Keratinocyte (primary cell): ENCODE measurements around the gene FGFR3. TPM values are rescaled to one million over a fixed set of nuclear protein-coding genes. Genes with fewer than 3 reads are reported as not detected.

Experiments used
- DNase-seq: peaks from one replicate; pipeline ENCODE4 v3.0.0-alpha.2; 2011; ENCODE audit warnings: low read depth, missing footprints, low spot score
- FAIRE-seq: peaks from 2 replicates; lab custom pipeline; 2011; peaks lifted over from hg19 to GRCh38; lab: Jason Lieb, UNC
- H2AFZ ChIP-seq: 2 replicates; pipeline ENCODE4 v1.6.0; 2012; ENCODE audit warnings: low read length, control low read depth, inconsistent platforms; ENCODE audit not compliant: control insufficient read depth
- H3K27ac ChIP-seq: 2 replicates; pipeline ENCODE4 v1.5.1; 2011; ENCODE audit warnings: low read length; ENCODE audit not compliant: control insufficient read depth, insufficient read depth
- H3K27me3 ChIP-seq: 3 replicates; pipeline ENCODE4 v1.6.0; 2011; ENCODE audit warnings: low read length; ENCODE audit not compliant: control insufficient read depth, insufficient read depth; ENCODE audit errors: extremely low read depth
- H3K36me3 ChIP-seq, 2 experiments: 2 replicates in 1 of 2; 3 replicates in 1 of 2; pipeline ENCODE4 v1.5.1; 2011; ENCODE audit warnings: low read length in 2 of 2, mild to moderate bottlenecking in 1 of 2; ENCODE audit not compliant: control insufficient read depth in 2 of 2, insufficient read depth in 2 of 2; ENCODE audit errors: extremely low read depth in 1 of 2
- H3K4me1 ChIP-seq: 3 replicates; pipeline ENCODE4 v1.5.1; 2011; ENCODE audit warnings: low read length; ENCODE audit not compliant: control insufficient read depth, insufficient read depth; ENCODE audit errors: extremely low read depth
- H3K4me2 ChIP-seq: 3 replicates; pipeline ENCODE4 v1.6.0; 2011; ENCODE audit warnings: low read depth, low read length; ENCODE audit not compliant: control insufficient read depth, insufficient read depth; ENCODE audit errors: extremely low read depth
- H3K4me3 ChIP-seq, 3 experiments: fragments of 200-600 bp in 1 of 3; sonication (generic) in 1 of 3; 2 replicates in 2 of 3; 3 replicates in 1 of 3; pipeline ENCODE4 v1.5.1; 2011 to 2016; ENCODE audit warnings: low read length in 3 of 3, mild to moderate bottlenecking in 3 of 3, control low read depth in 2 of 3, inconsistent platforms in 1 of 3, low read depth in 1 of 3, mixed read lengths in 1 of 3, mixed run types in 1 of 3, moderate library complexity in 1 of 3; ENCODE audit not compliant: control insufficient read depth in 2 of 3, insufficient read depth in 2 of 3; ENCODE audit errors: extremely low read depth in 1 of 3
- H3K79me2 ChIP-seq: 2 replicates; pipeline ENCODE4 v1.6.0; 2012; ENCODE audit warnings: low read length; ENCODE audit not compliant: control insufficient read depth, insufficient read depth
- H3K9ac ChIP-seq: 3 replicates; pipeline ENCODE4 v1.6.0; 2011; ENCODE audit warnings: low read length; ENCODE audit not compliant: control insufficient read depth, insufficient read depth; ENCODE audit errors: extremely low read depth
- H3K9me1 ChIP-seq: 3 replicates; pipeline ENCODE4 v1.6.0; 2011; ENCODE audit warnings: low read length; ENCODE audit not compliant: control insufficient read depth, insufficient read depth; ENCODE audit errors: extremely low read depth
- H3K9me3 ChIP-seq: 2 replicates; pipeline ENCODE4 v1.5.1; 2012; ENCODE audit warnings: low read depth, low read length; ENCODE audit not compliant: control insufficient read depth
- H4K20me1 ChIP-seq: 3 replicates; pipeline ENCODE4 v1.6.0; 2011; ENCODE audit warnings: low read length; ENCODE audit not compliant: control insufficient read depth, insufficient read depth; ENCODE audit errors: extremely low read depth
- EZH2 ChIP-seq: IDR thresholded peaks from one replicate; pipeline ENCODE4 v1.6.1; 2012; ENCODE audit warnings: inconsistent platforms, mild to moderate bottlenecking, low read length, moderate library complexity
- dilution Hi-C: fragments of 300-500 bp; cut with MboI; formaldehyde crosslinking; loops from one replicate; pipeline ENCODE4 v1.7.0; 2020; ENCODE audit warnings: low sequenced_read_pairs; ENCODE audit not compliant: extremely low pct_ligation_motif_present
- polyA plus RNA-seq, 5 experiments: library from polyadenylated mRNA; depleted of rRNA in 3 of 5; stranded (reverse) in 3 of 5; stranded (forward) in 1 of 5; unstranded in 1 of 5; fragments of >200 nt; gene quantifications; 1 replicate in 1 of 5; 2 replicates in 3 of 5; 3 replicates in 1 of 5; pipeline versions ENCODE4 v1.2.1 to v1.2.3, GENCODE V29; 2011 to 2012; ENCODE audit warnings: missing spikeins in 2 of 5, low read depth in 1 of 5, low replicate concordance in 1 of 5
- TF ChIP-seq, protein P1 (sequence below), 3 experiments: IDR thresholded peaks in 1 of 3; conservative IDR thresholded peaks in 1 of 3; optimal IDR thresholded peaks in 1 of 3; 2 replicates in 2 of 3; 3 replicates in 1 of 3; pipeline versions ENCODE3 to v1.5.1; 2011; ENCODE audit warnings: low read length in 3 of 3, mild to moderate bottlenecking in 3 of 3, moderate library complexity in 2 of 3, control low read depth in 1 of 3, inconsistent platforms in 1 of 3; ENCODE audit not compliant: insufficient read depth in 2 of 3; ENCODE audit errors: extremely low read depth in 1 of 3

The FGFR3 gene
- polyA plus RNA-seq, 1 donor (not counting 4 experiments of a cell fraction or from before 2014, with no cell fraction given) = 45.2 TPM

GRCh38 chr4:1841887-1842210, 48.8 kb downstream of the FGFR3 start:
- peaks cover 25 to 43% of the 10 kb centered on the region in 2 experiments for H3K36me3 ChIP-seq

GRCh38 chr4:1842339-1842895, 49.3 kb downstream of the FGFR3 start:
- dilution Hi-C loops = no loop called here
- Histone ChIP-seq H3K9ac (no peak overlapping the region), H3K79me2 (peaks cover 62% of the 10 kb centered on the region)

More at GRCh38 chr4:1841887-1842210, 48.8 kb downstream of the FGFR3 start:
- Histone ChIP-seq H4K20me1 (peaks cover 9% of the 10 kb centered on the region), H3K27ac (no peak overlapping the region), H3K9me1 (no peaks in the 10 kb centered on the region), H3K79me2 (peaks cover 61% of the 10 kb centered on the region), H3K4me2 (no peak overlapping the region), H3K9me3 (no peaks in the 10 kb centered on the region), H3K27me3 (no peaks in the 10 kb centered on the region), H3K4me3 (no peak overlapping the region), H3K9ac (no peak overlapping the region), H3K4me1 (no peaks in the 10 kb centered on the region), H2AFZ (no peak overlapping the region)
- TF ChIP-seq EZH2 = no peak
- TF ChIP-seq, protein P1, sequence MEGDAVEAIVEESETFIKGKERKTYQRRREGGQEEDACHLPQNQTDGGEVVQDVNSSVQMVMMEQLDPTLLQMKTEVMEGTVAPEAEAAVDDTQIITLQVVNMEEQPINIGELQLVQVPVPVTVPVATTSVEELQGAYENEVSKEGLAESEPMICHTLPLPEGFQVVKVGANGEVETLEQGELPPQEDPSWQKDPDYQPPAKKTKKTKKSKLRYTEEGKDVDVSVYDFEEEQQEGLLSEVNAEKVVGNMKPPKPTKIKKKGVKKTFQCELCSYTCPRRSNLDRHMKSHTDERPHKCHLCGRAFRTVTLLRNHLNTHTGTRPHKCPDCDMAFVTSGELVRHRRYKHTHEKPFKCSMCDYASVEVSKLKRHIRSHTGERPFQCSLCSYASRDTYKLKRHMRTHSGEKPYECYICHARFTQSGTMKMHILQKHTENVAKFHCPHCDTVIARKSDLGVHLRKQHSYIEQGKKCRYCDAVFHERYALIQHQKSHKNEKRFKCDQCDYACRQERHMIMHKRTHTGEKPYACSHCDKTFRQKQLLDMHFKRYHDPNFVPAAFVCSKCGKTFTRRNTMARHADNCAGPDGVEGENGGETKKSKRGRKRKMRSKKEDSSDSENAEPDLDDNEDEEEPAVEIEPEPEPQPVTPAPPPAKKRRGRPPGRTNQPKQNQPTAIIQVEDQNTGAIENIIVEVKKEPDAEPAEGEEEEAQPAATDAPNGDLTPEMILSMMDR (optimal IDR thresholded peaks at IDR 0.05 in 1 of 3, IDR thresholded peaks at IDR 0.05 in 1 of 3, conservative IDR thresholded peaks at IDR 0.05 in 1 of 3; ENCODE audit: extremely low read depth in 1 of 3, insufficient read depth in 2 of 3, low read length in 3 of 3) = no peak
- no peak for DNase-seq
- no peak for FAIRE-seq
- dilution Hi-C loops = no loop called here

More at GRCh38 chr4:1842339-1842895, 49.3 kb downstream of the FGFR3 start:
- DNase-seq (no peak), FAIRE-seq (no peak)
- Histone ChIP-seq H3K4me3 (no peak overlapping the region), H4K20me1 (peaks cover 6% of the 10 kb centered on the region), H3K27me3 (no peaks in the 10 kb centered on the region), H3K9me3 (no peaks in the 10 kb centered on the region), H2AFZ (no peak overlapping the region), H3K9me1 (no peaks in the 10 kb centered on the region), H3K4me2 (no peak overlapping the region), H3K4me1 (no peaks in the 10 kb centered on the region), H3K27ac (no peak overlapping the region), H3K36me3 (peaks cover 26 to 43% of the 10 kb centered on the region in 2 experiments)
- no peak for TF ChIP-seq EZH2
- TF ChIP-seq, protein P1 (optimal IDR thresholded peaks at IDR 0.05 in 1 of 3, IDR thresholded peaks at IDR 0.05 in 1 of 3, conservative IDR thresholded peaks at IDR 0.05 in 1 of 3; ENCODE audit: extremely low read depth in 1 of 3, insufficient read depth in 2 of 3, low read length in 3 of 3) = no peak
